GM23338 (cell line): ENCODE data around the gene CUBN. TPM values are rescaled to one million over a fixed set of nuclear protein-coding genes. Genes with fewer than 3 reads are reported as not detected.

Experiments used
- ATAC-seq: fragments of 200-7000 bp; cut with Tn5 transposase; 3 replicates; pipeline ENCODE4 v1.9.1; 2020
- DNase-seq: peaks from one replicate; pipeline ENCODE4 v3.0.0-alpha.2; 2015; ENCODE audit warnings: low spot score
- H2AFZ ChIP-seq: fragments of 200-600 bp; sonication (generic); 2 replicates; pipeline ENCODE4 v1.8.0; 2016; ENCODE audit warnings: antibody characterized with exemption, mild to moderate bottlenecking, moderate library complexity
- H3F3A ChIP-seq: fragments of 200-600 bp; sonication (generic); replicated peaks from 2 replicates; pipeline ENCODE4 v1.8.0; 2017; ENCODE audit warnings: antibody characterized with exemption, mixed run types, low read depth
- H3K27ac ChIP-seq: fragments of 200-600 bp; sonication (generic); 2 replicates; pipeline ENCODE4 v1.6.1; 2016; ENCODE audit warnings: low read depth
- H3K27me3 ChIP-seq: fragments of 200-600 bp; sonication (generic); 2 replicates; pipeline ENCODE4 v1.8.0; 2016; ENCODE audit warnings: mild to moderate bottlenecking, mixed run types, moderate library complexity; ENCODE audit not compliant: insufficient read depth
- H3K36me3 ChIP-seq: fragments of 200-600 bp; sonication (generic); 2 replicates; pipeline ENCODE4 v1.8.0; 2016; ENCODE audit warnings: mild to moderate bottlenecking; ENCODE audit not compliant: insufficient read depth
- H3K4me1 ChIP-seq: fragments of 200-600 bp; sonication (generic); 2 replicates; pipeline ENCODE4 v1.8.0; 2016; ENCODE audit warnings: mild to moderate bottlenecking, moderate library complexity; ENCODE audit not compliant: insufficient read depth
- H3K4me2 ChIP-seq: fragments of 200-600 bp; sonication (generic); 2 replicates; pipeline ENCODE4 v1.7.1; 2017; ENCODE audit warnings: mixed run types
- H3K4me3 ChIP-seq: fragments of 200-600 bp; sonication (generic); 2 replicates; pipeline ENCODE4 v1.6.1; 2016; ENCODE audit warnings: mixed run types
- H3K79me2 ChIP-seq: fragments of 200-600 bp; sonication (generic); replicated peaks from 2 replicates; pipeline ENCODE4 v1.8.0; 2017; ENCODE audit warnings: mild to moderate bottlenecking; ENCODE audit not compliant: insufficient read depth
- H3K9me2 ChIP-seq: fragments of 200-600 bp; sonication (generic); 2 replicates; pipeline ENCODE4 v1.8.0; 2017; ENCODE audit not compliant: insufficient read depth
- H4K20me1 ChIP-seq: fragments of 200-600 bp; sonication (generic); replicated peaks from 2 replicates; pipeline ENCODE4 v1.8.0; 2017; ENCODE audit warnings: mild to moderate bottlenecking; ENCODE audit not compliant: insufficient read depth
- H3K27ac Mint-ChIP-seq: 2 replicates; pipeline ENCODE4 v1.8.0; 2020; ENCODE audit warnings: inconsistent platforms, mild to moderate bottlenecking, moderate library complexity, mixed read lengths
- H3K27me3 Mint-ChIP-seq: 3 replicates; pipeline ENCODE4 v1.8.0; 2022; ENCODE audit warnings: low read depth, mild to moderate bottlenecking, moderate library complexity, mixed read lengths, inconsistent platforms; ENCODE audit not compliant: insufficient read depth, poor library complexity
- H3K36me3 Mint-ChIP-seq: 3 replicates; pipeline ENCODE4 v1.8.0; 2021; ENCODE audit warnings: low read depth, mild to moderate bottlenecking, inconsistent platforms, moderate library complexity, mixed read lengths
- H3K4me1 Mint-ChIP-seq: 3 replicates; pipeline ENCODE4 v1.8.0; 2020; ENCODE audit warnings: mild to moderate bottlenecking, inconsistent platforms, mixed read lengths
- H3K4me3 Mint-ChIP-seq: 3 replicates; pipeline ENCODE4 v1.8.0; 2021; ENCODE audit warnings: moderate library complexity, mild to moderate bottlenecking, inconsistent platforms, mixed read lengths
- H3K9me3 Mint-ChIP-seq: 3 replicates; pipeline ENCODE4 v1.8.0; 2020; ENCODE audit warnings: moderate library complexity, mild to moderate bottlenecking, inconsistent platforms, mixed read lengths
- CREB1 ChIP-seq: fragments of 250-450 bp; sonication (Bioruptor Pico); IDR thresholded peaks from 2 replicates; pipeline ENCODE4 v1.5.0; 2020; ENCODE audit warnings: low read depth, mild to moderate bottlenecking, moderate library complexity
- CTCF ChIP-seq, 2 experiments: fragments of 200-600 bp in 1 of 2; sonication (generic) in 1 of 2; conservative IDR thresholded peaks; 2 replicates each; pipeline versions ENCODE4 v1.5.1 to v1.6.1; 2016 to 2017; ENCODE audit warnings: antibody characterized with exemption in 2 of 2, low read depth in 2 of 2, mild to moderate bottlenecking in 2 of 2, moderate library complexity in 1 of 2
- EZH2 ChIP-seq: fragments of 200-600 bp; sonication (generic); IDR thresholded peaks from one replicate; pipeline ENCODE4 v1.8.0; 2017; ENCODE audit warnings: antibody characterized with exemption, mild to moderate bottlenecking, low read depth; ENCODE audit not compliant: unreplicated experiment
- NANOG ChIP-seq: IDR thresholded peaks from 2 replicates; pipeline ENCODE4 v1.6.1; 2016; ENCODE audit warnings: antibody characterized with exemption, borderline replicate concordance
- POLR2AphosphoS5 ChIP-seq: IDR thresholded peaks from 2 replicates; pipeline ENCODE4 v1.6.1; 2016; ENCODE audit warnings: antibody characterized with exemption, low read depth
- ZNF462 ChIP-seq: fragments of 250-450 bp; sonication (Bioruptor Pico); IDR thresholded peaks from 2 replicates; pipeline ENCODE4 v1.5.0; 2020; ENCODE audit warnings: mild to moderate bottlenecking, moderate library complexity
- polyA plus RNA-seq: library from polyadenylated mRNA; unstranded; fragments of >200 nt; fragmentation: Nextera tagmentation; extraction: Ambion mirVana; gene quantifications from 2 replicates; pipeline ENCODE4 v1.2.1, GENCODE V29; 2016
- total RNA-seq: library from RNA; depleted of rRNA; stranded (reverse); fragments of >200 nt; shearing (Covaris generic); gene quantifications from 2 replicates; pipeline ENCODE4 v1.2.3, GENCODE V29; 2014
- TF ChIP-seq, protein P1 (sequence below): IDR thresholded peaks from one replicate; pipeline ENCODE4 v1.6.1; 2018; ENCODE audit warnings: antibody characterized with exemption; ENCODE audit not compliant: unreplicated experiment
- TF ChIP-seq, protein P2 (sequence below): IDR thresholded peaks from 2 replicates; pipeline ENCODE4 v1.6.1; 2016; ENCODE audit warnings: antibody characterized with exemption

Gene CUBN
- total and polyA plus RNA-seq, 2 experiments from 2014 or later, result 0.06 to 1.8 TPM

DNA sequence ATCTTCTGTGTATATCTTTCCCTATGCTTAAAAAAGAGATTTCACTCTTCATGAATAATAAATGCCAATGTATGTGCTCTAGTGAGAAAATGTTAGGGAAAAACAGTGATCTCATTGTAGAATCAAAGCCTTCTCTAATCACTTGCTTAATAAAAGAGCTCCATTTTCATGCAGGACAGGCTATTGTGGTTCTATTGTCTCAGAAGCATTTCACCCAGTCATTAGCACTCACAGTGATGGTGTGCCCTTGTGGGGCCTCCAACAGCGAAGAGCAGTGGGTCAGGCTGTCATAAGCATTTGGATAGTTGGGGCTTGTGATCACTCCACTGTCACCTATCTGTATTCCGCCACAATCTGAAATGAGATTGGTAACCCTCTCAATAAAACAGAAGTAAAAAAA is 228.5 kb downstream of the CUBN start:
- Histone ChIP-seq H3K36me3 (no peaks in the 10 kb centered on the region), H3F3A (no peaks in the 10 kb centered on the region), H3K79me2 (no peaks in the 10 kb centered on the region), H4K20me1 (no peaks in the 10 kb centered on the region), H3K4me2 (peak overlapping the region; percentile 15), H3K9me2 (0 out of 2 replicates have a peak, but pooled peaks cover 6% of the 10 kb centered on the region), H3K27ac (no peak overlapping the region), H3K27me3 (no peaks in the 10 kb centered on the region), H2AFZ (no peak overlapping the region), H3K4me1 (peaks cover 22% of the 10 kb centered on the region), H3K4me3 (no peak overlapping the region; the same call in 1 of the 2 replicates)
- Mint-ChIP-seq H3K36me3 (no peaks in the 10 kb centered on the region), H3K27me3 (no peaks in the 10 kb centered on the region), H3K4me1 (peaks cover 27% of the 10 kb centered on the region), H3K27ac (peak overlapping the region; percentile 43), H3K9me3 (no peaks in the 10 kb centered on the region), H3K4me3 (0 out of 3 replicates have a peak overlapping the region, but pooled peaks have one; percentile 3)
- peak; percentile 99 for ATAC-seq
- DNase-seq, result peak; percentile 64
- TF ChIP-seq CREB1 (CRISPR knock-in tag) (peak; percentile 46; the same call in 1 of the 2 replicates), POLR2AphosphoS5 (no peak), CTCF (conservative IDR thresholded peaks at IDR 0.05; ENCODE audit: low read depth in 2 of 2) (no peak), EZH2 (no peak), ZNF462 (CRISPR knock-in tag) (peak; percentile 84; the same call in 1 of the 2 replicates), NANOG (peak; percentile 88)
- TF ChIP-seq, protein P1, sequence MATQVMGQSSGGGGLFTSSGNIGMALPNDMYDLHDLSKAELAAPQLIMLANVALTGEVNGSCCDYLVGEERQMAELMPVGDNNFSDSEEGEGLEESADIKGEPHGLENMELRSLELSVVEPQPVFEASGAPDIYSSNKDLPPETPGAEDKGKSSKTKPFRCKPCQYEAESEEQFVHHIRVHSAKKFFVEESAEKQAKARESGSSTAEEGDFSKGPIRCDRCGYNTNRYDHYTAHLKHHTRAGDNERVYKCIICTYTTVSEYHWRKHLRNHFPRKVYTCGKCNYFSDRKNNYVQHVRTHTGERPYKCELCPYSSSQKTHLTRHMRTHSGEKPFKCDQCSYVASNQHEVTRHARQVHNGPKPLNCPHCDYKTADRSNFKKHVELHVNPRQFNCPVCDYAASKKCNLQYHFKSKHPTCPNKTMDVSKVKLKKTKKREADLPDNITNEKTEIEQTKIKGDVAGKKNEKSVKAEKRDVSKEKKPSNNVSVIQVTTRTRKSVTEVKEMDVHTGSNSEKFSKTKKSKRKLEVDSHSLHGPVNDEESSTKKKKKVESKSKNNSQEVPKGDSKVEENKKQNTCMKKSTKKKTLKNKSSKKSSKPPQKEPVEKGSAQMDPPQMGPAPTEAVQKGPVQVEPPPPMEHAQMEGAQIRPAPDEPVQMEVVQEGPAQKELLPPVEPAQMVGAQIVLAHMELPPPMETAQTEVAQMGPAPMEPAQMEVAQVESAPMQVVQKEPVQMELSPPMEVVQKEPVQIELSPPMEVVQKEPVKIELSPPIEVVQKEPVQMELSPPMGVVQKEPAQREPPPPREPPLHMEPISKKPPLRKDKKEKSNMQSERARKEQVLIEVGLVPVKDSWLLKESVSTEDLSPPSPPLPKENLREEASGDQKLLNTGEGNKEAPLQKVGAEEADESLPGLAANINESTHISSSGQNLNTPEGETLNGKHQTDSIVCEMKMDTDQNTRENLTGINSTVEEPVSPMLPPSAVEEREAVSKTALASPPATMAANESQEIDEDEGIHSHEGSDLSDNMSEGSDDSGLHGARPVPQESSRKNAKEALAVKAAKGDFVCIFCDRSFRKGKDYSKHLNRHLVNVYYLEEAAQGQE, result no peak
- TF ChIP-seq, protein P2, sequence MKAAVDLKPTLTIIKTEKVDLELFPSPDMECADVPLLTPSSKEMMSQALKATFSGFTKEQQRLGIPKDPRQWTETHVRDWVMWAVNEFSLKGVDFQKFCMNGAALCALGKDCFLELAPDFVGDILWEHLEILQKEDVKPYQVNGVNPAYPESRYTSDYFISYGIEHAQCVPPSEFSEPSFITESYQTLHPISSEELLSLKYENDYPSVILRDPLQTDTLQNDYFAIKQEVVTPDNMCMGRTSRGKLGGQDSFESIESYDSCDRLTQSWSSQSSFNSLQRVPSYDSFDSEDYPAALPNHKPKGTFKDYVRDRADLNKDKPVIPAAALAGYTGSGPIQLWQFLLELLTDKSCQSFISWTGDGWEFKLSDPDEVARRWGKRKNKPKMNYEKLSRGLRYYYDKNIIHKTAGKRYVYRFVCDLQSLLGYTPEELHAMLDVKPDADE, result no peak
